Fibroblast of lung (primary cell): ENCODE data around the gene ARID1B. TPM values are rescaled to one million over a fixed set of nuclear protein-coding genes. Genes with fewer than 3 reads are reported as not detected.

Experiments
- DNase-seq, 2 donors: peaks; one replicate each; pipeline versions ENCODE4 v3.0.0 to v3.0.0-alpha.2; 2010; ENCODE audit warnings: low read depth in 2 of 2
- H2AFZ ChIP-seq: 2 replicates; pipeline ENCODE4 v1.5.1; 2012; ENCODE audit warnings: low read length, control low read depth, inconsistent platforms
- H3K27ac ChIP-seq: 2 replicates; pipeline ENCODE4 v1.5.1; 2011; ENCODE audit warnings: low read length, control low read depth; ENCODE audit not compliant: insufficient read depth
- H3K27me3 ChIP-seq: 2 replicates; pipeline ENCODE4 v1.5.1; 2011; ENCODE audit warnings: mild to moderate bottlenecking, low read length; ENCODE audit not compliant: control insufficient read depth, insufficient read depth
- H3K36me3 ChIP-seq: 2 replicates; pipeline ENCODE4 v1.5.1; 2011; ENCODE audit warnings: low read length; ENCODE audit not compliant: control insufficient read depth, insufficient read depth
- H3K4me1 ChIP-seq: 2 replicates; pipeline ENCODE4 v1.5.1; 2011; ENCODE audit warnings: low read length; ENCODE audit not compliant: control insufficient read depth, insufficient read depth; ENCODE audit errors: extremely low read depth
- H3K4me2 ChIP-seq: 2 replicates; pipeline ENCODE4 v1.5.1; 2011; ENCODE audit warnings: low read length, control low read depth; ENCODE audit not compliant: insufficient read depth; ENCODE audit errors: extremely low read depth
- H3K4me3 ChIP-seq, 4 experiments: fragments of 200-600 bp in 1 of 4; sonication (generic) in 1 of 4; replicated peaks in 1 of 4; 2 replicates each; pipeline ENCODE4 v1.5.1; 2011 to 2016; ENCODE audit warnings: low read length in 4 of 4, low read depth in 3 of 4, mild to moderate bottlenecking in 3 of 4, control low read depth in 2 of 4, inconsistent platforms in 1 of 4, mixed read lengths in 1 of 4; ENCODE audit not compliant: insufficient read depth in 1 of 4; ENCODE audit errors: control extremely low read depth in 1 of 4
- H3K79me2 ChIP-seq: 2 replicates; pipeline ENCODE4 v1.5.1; 2012; ENCODE audit warnings: mild to moderate bottlenecking, low read length, inconsistent platforms; ENCODE audit not compliant: control insufficient read depth, insufficient read depth
- H3K9ac ChIP-seq: 2 replicates; pipeline ENCODE4 v1.5.1; 2011; ENCODE audit warnings: mild to moderate bottlenecking, low read length, control low read depth; ENCODE audit not compliant: insufficient read depth
- H3K9me3 ChIP-seq: 2 replicates; pipeline ENCODE4 v1.5.1; 2012; ENCODE audit warnings: low read depth, low read length; ENCODE audit not compliant: control insufficient read depth, insufficient read depth
- H4K20me1 ChIP-seq: 2 replicates; pipeline ENCODE4 v1.5.1; 2011; ENCODE audit warnings: low read length; ENCODE audit not compliant: control insufficient read depth, insufficient read depth; ENCODE audit errors: extremely low read depth
- EZH2 ChIP-seq: IDR thresholded peaks from 2 replicates; pipeline ENCODE4 v1.5.1; 2012; ENCODE audit warnings: low read length, control low read depth, mild to moderate bottlenecking; ENCODE audit errors: missing control alignments
- polyA plus RNA-seq, 2 donors: library from polyadenylated mRNA; depleted of rRNA in 1 of 2; stranded (reverse) in 1 of 2; unstranded in 1 of 2; fragments of >200 nt; gene quantifications; 2 replicates each; pipeline ENCODE4 v1.2.1, GENCODE V29; 2011 to 2012; ENCODE audit warnings: missing spikeins in 1 of 2
- total RNA-seq: library from RNA; depleted of rRNA; stranded (reverse); fragments of >200 nt; gene quantifications from 2 replicates; pipeline ENCODE4 v1.2.1, GENCODE V29; 2014
- TF ChIP-seq, protein P1 (sequence below), 2 donors: IDR thresholded peaks in 1 of 2; conservative IDR thresholded peaks in 1 of 2; 1 replicate in 1 of 2; 2 replicates in 1 of 2; pipeline ENCODE4 v1.5.1; 2011 to 2012; ENCODE audit warnings: low read length in 2 of 2, control low read depth in 1 of 2, inconsistent platforms in 1 of 2, low read depth in 1 of 2, mild to moderate bottlenecking in 1 of 2

ARID1B gene
- total and polyA plus RNA-seq, 2 donors (not counting 1 experiment from before 2014, with no cell fraction given), result 15.4 to 41.9 TPM

DNA sequence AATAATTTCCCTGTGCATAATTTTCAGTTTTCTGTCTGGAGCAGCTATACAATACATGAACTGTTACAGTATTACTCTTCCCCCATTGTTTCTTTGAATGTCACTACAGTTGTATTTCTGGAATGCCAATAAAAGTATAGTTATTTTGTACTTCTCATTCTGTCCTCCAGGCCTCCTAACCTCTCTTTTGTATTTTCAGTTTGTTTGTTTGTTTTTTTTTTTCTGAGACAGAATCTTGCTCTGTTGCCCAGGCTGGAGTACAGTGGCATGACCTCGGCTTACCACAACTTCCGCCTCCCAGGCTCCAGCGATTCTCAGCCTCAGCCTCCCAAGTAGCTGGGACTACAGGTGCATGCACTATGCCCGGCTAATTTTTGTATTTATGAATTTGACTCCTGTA lies 16.8 kb upstream of the ARID1B start:
- H3K9me3 ChIP-seq, result no peaks in the 10 kb centered on the region
- H4K20me1 ChIP-seq, result no peaks in the 10 kb centered on the region
- H3K4me3 ChIP-seq, result no peak overlapping the region
- no peak overlapping the region for H3K9ac ChIP-seq
- no peak for TF ChIP-seq EZH2
- TF ChIP-seq, protein P1, sequence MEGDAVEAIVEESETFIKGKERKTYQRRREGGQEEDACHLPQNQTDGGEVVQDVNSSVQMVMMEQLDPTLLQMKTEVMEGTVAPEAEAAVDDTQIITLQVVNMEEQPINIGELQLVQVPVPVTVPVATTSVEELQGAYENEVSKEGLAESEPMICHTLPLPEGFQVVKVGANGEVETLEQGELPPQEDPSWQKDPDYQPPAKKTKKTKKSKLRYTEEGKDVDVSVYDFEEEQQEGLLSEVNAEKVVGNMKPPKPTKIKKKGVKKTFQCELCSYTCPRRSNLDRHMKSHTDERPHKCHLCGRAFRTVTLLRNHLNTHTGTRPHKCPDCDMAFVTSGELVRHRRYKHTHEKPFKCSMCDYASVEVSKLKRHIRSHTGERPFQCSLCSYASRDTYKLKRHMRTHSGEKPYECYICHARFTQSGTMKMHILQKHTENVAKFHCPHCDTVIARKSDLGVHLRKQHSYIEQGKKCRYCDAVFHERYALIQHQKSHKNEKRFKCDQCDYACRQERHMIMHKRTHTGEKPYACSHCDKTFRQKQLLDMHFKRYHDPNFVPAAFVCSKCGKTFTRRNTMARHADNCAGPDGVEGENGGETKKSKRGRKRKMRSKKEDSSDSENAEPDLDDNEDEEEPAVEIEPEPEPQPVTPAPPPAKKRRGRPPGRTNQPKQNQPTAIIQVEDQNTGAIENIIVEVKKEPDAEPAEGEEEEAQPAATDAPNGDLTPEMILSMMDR (conservative IDR thresholded peaks at IDR 0.05 in 1 of 2, IDR thresholded peaks at IDR 0.05 in 1 of 2; ENCODE audit: low read depth in 1 of 2, low read length in 2 of 2), result no peak
- no peak for DNase-seq
- H3K36me3 ChIP-seq, result no peaks in the 10 kb centered on the region
- H3K27me3 ChIP-seq, result no peaks in the 10 kb centered on the region
- no peak overlapping the region for H3K27ac ChIP-seq
- H3K4me1 ChIP-seq, result no peaks in the 10 kb centered on the region
- H3K4me2 ChIP-seq, result no peak overlapping the region
- H3K79me2 ChIP-seq, result no peaks in the 10 kb centered on the region
- no peak overlapping the region for H2AFZ ChIP-seq

DNA sequence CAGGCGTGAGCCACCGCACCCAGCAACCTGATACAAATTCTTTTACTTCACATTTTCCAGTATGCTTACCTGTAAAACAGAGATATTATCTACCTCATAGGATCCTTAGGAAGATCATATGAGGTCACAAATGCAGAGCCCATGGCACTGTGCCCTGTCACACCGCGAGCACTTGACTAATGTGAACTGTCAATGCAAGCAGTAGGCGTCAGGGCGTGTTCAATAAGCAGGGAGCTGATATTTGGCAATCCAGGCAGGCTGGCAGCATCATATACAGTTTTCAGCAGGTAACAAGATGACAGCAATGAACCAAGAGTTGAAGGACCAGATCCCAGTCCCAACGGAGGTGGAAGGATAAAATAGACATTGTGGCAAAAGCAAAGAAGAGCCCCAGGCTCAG lies 14.6 kb upstream of the ARID1B start:
- no peak overlapping the region for H3K9ac ChIP-seq
- H3K36me3 ChIP-seq, result no peaks in the 10 kb centered on the region
- no peak overlapping the region for H3K4me3 ChIP-seq
- no peaks in the 10 kb centered on the region for H3K4me1 ChIP-seq
- no peaks in the 10 kb centered on the region for H3K79me2 ChIP-seq
- H3K9me3 ChIP-seq, result no peaks in the 10 kb centered on the region
- no peaks in the 10 kb centered on the region for H4K20me1 ChIP-seq
- no peak for TF ChIP-seq EZH2
- TF ChIP-seq, protein P1 (conservative IDR thresholded peaks at IDR 0.05 in 1 of 2, IDR thresholded peaks at IDR 0.05 in 1 of 2; ENCODE audit: low read depth in 1 of 2, low read length in 2 of 2), result no peak
- no peak overlapping the region for H3K4me2 ChIP-seq
- no peak overlapping the region for H3K27ac ChIP-seq
- DNase-seq, result no peak
- H2AFZ ChIP-seq, result no peak overlapping the region
- no peaks in the 10 kb centered on the region for H3K27me3 ChIP-seq

DNA sequence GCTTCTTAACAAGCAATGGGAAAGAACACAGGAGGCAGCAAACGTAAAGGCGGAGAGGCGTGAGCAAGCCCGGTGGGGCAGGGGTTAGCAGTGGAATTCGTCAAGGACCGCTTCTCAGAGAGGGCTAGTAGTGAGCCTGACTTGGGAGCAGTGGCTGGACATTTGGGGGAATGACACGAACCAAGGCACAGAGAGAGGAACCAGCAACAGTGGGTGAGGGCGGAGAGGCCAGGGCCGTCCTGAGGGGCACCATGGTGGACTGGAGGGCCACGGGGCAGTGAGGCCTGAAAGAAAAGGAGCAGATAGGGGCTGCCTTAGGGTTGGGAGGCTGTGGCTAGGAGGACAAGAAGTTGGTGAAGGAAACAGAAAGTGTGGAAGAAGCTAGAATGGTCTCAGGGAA lies 12.1 kb upstream of the ARID1B start:
- Histone ChIP-seq H3K79me2 (no peaks in the 10 kb centered on the region), H2AFZ (no peak overlapping the region), H3K4me1 (no peaks in the 10 kb centered on the region), H3K9me3 (no peaks in the 10 kb centered on the region), H3K4me3 (no peak overlapping the region), H3K9ac (no peak overlapping the region), H3K4me2 (no peak overlapping the region), H3K27ac (no peak overlapping the region), H3K36me3 (no peaks in the 10 kb centered on the region), H4K20me1 (no peaks in the 10 kb centered on the region), H3K27me3 (no peaks in the 10 kb centered on the region)
- TF ChIP-seq, protein P1 (conservative IDR thresholded peaks at IDR 0.05 in 1 of 2, IDR thresholded peaks at IDR 0.05 in 1 of 2; ENCODE audit: low read depth in 1 of 2, low read length in 2 of 2), result no peak
- TF ChIP-seq EZH2, result no peak
- DNase-seq, result no peak
